GM12875 (cell line): ENCODE data around the gene UBL5.

ENCODE experiments used
- H3K4me3 ChIP-seq: one replicate; pipeline ENCODE4 v1.5.1; 2011; ENCODE audit warnings: low read depth, low read length, control low read depth
- TF ChIP-seq, protein P1 (sequence below): IDR thresholded peaks from 2 replicates; pipeline ENCODE4 v1.5.1; 2011; ENCODE audit warnings: low read depth, mild to moderate bottlenecking, control low read depth, inconsistent platforms, low read length, moderate library complexity, borderline replicate concordance; ENCODE audit not compliant: insufficient read depth

The UBL5 gene

DNA sequence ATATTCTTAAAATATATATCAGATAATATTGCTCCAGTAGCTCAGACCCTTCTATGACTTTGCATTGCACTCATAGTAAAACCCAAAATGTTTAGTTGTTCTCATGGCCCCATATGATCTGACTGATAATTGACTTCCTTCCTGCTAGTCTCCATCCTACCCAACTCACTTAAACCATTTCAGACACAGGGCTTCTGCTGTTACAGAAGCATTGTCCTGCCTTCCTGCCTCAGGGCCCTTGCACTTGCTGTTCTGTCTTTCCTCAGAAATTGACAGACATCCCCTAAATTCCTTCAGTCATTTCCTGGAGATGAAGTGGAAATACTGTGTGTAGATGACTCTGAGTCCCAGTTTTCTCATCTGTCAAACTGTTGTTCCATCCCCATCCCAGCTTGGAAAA lies 28.6 kb upstream of the UBL5 start:
- no peak overlapping the region for H3K4me3 ChIP-seq
- TF ChIP-seq, protein P1, sequence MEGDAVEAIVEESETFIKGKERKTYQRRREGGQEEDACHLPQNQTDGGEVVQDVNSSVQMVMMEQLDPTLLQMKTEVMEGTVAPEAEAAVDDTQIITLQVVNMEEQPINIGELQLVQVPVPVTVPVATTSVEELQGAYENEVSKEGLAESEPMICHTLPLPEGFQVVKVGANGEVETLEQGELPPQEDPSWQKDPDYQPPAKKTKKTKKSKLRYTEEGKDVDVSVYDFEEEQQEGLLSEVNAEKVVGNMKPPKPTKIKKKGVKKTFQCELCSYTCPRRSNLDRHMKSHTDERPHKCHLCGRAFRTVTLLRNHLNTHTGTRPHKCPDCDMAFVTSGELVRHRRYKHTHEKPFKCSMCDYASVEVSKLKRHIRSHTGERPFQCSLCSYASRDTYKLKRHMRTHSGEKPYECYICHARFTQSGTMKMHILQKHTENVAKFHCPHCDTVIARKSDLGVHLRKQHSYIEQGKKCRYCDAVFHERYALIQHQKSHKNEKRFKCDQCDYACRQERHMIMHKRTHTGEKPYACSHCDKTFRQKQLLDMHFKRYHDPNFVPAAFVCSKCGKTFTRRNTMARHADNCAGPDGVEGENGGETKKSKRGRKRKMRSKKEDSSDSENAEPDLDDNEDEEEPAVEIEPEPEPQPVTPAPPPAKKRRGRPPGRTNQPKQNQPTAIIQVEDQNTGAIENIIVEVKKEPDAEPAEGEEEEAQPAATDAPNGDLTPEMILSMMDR: no peak

DNA sequence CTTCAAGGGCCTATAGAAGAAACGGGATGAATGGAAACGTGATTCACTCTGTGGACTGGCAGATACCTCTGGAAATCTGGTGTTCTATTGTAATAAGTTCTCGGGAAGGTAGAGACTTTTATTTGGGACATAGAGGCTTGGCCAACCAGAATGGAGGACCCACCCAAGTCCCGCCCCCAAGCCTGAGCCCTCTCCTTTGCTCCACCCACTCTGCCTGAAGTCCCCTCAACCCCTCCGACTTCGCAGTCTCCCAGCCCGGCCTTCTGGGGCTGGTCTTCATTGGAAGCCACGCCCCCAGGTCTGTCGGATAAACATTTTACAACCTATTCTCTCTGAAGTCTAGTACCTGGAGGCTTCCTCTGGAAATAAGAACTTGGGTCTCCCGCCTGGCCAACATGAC lies 25.7 kb upstream of the UBL5 start:
- H3K4me3 ChIP-seq: no peak overlapping the region
- TF ChIP-seq, protein P1: no peak

DNA sequence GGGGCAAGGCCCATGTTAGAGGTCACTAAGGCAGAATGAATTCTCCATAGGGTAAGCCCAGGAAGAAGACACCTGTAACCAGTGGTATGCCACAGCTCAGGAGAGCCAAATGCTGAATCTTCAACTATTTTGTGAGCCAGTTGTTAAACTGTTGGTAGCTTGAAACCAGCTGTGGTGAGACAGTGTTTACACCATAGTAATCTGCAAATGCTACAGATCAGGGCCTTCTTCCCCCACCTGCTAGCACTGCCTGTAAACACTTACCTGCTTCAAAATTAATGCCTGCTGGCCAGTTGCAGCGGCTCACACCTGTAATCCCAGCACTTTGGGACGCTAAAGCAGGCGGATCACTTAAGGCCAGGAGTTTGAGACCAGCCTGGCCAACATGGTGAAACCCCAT lies 20.9 kb upstream of the UBL5 start:
- TF ChIP-seq, protein P1: no peak
- no peak overlapping the region for H3K4me3 ChIP-seq

DNA sequence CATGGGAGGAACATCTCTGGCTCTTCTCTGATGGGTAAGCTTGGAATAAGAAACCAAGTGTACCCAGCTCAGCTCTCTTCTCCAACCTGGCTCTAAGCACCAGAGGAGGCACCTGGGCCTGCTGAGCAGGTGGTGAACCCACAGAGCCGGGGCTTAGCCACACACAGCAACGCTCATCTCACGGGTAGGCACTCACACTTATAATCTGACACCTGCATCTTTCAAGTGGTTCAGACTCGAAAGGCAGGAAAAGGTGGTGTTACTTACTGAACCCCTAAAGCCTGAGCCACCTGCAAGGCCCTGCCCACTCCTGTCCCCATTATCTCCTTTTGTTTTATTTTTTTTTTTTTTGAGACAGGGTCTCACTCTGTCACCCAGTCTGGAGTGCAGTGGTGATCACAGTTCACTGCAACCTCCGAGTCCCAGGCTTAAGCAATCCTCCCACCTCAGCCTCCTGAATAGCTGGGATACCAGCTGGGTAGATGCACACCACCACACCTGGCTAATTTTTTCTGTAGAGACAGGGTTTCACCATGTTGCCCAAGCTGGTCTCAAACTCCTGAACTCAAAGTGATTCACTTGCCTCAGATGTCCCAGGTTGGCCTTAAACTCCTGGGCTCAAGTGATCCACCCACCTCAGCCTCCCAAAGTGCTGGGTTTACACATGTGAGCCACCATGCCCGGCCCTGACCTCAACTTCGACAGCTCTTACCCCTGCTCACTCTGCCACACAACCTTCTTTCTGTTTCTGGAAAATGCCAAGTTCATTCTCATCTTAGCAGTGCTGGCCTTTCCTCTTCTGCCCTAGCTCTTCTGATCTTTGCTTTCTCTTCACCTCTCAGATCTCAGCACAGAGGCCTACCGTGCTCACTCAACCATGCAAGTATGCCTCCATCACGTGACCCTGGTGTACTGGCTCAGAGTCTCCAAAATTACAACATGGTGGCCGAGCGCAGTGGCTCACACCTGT lies 18.6 kb upstream of the UBL5 start:
- H3K4me3 ChIP-seq: no peak overlapping the region
- TF ChIP-seq, protein P1: no peak

DNA sequence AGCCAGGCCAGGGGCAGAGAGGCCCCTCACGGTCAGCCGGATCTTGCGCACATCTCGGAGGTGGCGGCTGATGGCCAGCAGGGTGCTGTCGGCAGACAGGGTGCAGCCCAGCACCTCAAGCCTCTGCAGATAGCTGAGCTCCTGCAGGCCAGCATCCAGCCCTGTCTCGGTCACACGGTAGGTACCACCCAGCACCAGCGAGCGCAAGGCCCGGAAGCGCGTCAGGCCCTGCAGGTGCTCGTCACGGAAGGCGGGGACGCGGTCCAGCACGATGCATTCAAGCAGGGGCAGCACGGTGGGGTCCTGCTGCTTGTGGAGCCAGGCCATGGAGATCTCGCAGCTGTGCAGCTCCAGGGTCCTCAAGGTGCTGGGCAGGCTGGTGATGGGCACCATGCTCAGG lies 16.6 kb upstream of the UBL5 start:
- TF ChIP-seq, protein P1: no peak
- H3K4me3 ChIP-seq: no peak overlapping the region

DNA sequence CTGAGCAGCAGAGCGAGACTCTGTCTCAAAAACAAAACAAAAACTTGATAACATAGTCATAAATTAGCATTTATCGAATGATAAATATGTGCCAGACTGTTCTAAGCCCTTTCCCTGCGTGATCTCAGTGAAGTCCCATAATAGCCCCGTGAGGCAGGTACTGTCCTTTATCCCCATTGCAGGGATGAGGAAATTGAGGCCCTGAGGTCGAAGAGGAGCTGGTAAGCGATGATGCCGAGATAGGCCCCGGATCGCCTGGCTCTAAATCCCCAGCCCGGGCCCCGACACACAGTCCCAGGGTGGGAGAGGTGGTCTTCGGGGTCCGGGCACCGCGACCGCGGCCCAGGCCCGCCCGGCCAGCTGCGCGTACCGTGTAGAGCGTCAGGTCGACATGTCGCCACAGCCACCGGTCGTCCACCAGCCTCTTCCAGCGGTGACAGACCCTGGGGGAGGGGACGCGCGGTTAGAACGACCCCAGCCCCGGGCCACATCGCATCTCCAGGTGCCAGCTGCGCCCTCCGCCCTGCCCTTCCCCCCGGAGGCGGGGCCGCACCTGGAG lies 9.5 kb upstream of the UBL5 start:
- H3K4me3 ChIP-seq: peak overlapping the region; percentile 99
- TF ChIP-seq, protein P1: no peak
